ENCODE measurements around the gene AQP6.

Gene AQP6

GRCh38 chr12:49929581-49929980 is 43.2 kb upstream of the AQP6 start:
- ChIA-PET CTCF (interaction anchor here (1.1 to 3.7 kb wide), 4 partner anchors 17 to 62 kb away, joined by 3 to 23 read pairs (median 4); no protein-coding TSS in a partner anchor), POLR2A (no interaction called here)
- Histone ChIP-seq H3K27me3 (replicated peaks in 2 of 5; ENCODE audit: control insufficient read depth in 4 of 5, insufficient read depth in 5 of 5, low read length in 4 of 5) (peaks cover 0 to 8% (median 6%) of the 10 kb centered on the region in 5 experiments), H3K4me3 (ENCODE audit: control insufficient read depth in 1 of 7, extremely low read depth in 1 of 7, insufficient read depth in 4 of 7, low read depth in 2 of 7, low read length in 6 of 7) (no peak overlapping the region), H3K27ac (ENCODE audit: insufficient read depth in 1 of 2, low read depth in 1 of 2, low read length in 2 of 2, poor library complexity in 1 of 2, severe bottlenecking in 2 of 2) (no peak overlapping the region), H3K9me3 (ENCODE audit: control extremely low read depth in 1 of 5, control insufficient read depth in 4 of 5, insufficient read depth in 2 of 5, low read depth in 1 of 5, low read length in 4 of 5) (no peaks in the 10 kb centered on the region), H3K36me3 (ENCODE audit: control insufficient read depth in 4 of 4, insufficient read depth in 4 of 4, low read length in 3 of 4) (no peaks in the 10 kb centered on the region), H3K4me1 (ENCODE audit: control extremely low read depth in 1 of 4, control insufficient read depth in 4 of 4, insufficient read depth in 4 of 4, low read length in 3 of 4) (no peaks in the 10 kb centered on the region)
- WGBS (ENCODE audit: insufficient coverage) = 92% methylated on average over 7 of the region's 7 CpGs
- no peak for DNase-seq

GRCh38 chr12:49930515-49931288 is 42.0 kb upstream of the AQP6 start:
- peak in 2 of 3 donors; percentile 10 to 25 for DNase-seq
- POLR2A ChIA-PET = no interaction called here
- Histone ChIP-seq H3K27ac (ENCODE audit: insufficient read depth in 1 of 2, low read depth in 1 of 2, low read length in 2 of 2, poor library complexity in 1 of 2, severe bottlenecking in 2 of 2) (no peak overlapping the region), H3K27me3 (replicated peaks in 2 of 5; ENCODE audit: control insufficient read depth in 4 of 5, insufficient read depth in 5 of 5, low read length in 4 of 5) (peaks cover 0 to 8% (median 6%) of the 10 kb centered on the region in 5 experiments), H3K9me3 (ENCODE audit: control extremely low read depth in 1 of 5, control insufficient read depth in 4 of 5, insufficient read depth in 2 of 5, low read depth in 1 of 5, low read length in 4 of 5) (no peaks in the 10 kb centered on the region), H3K4me1 (ENCODE audit: control extremely low read depth in 1 of 4, control insufficient read depth in 4 of 4, insufficient read depth in 4 of 4, low read length in 3 of 4) (no peaks in the 10 kb centered on the region), H3K36me3 (ENCODE audit: control insufficient read depth in 4 of 4, insufficient read depth in 4 of 4, low read length in 3 of 4) (no peaks in the 10 kb centered on the region), H3K4me3 (ENCODE audit: control insufficient read depth in 1 of 7, extremely low read depth in 1 of 7, insufficient read depth in 4 of 7, low read depth in 2 of 7, low read length in 6 of 7) (no peak overlapping the region)
- no CpG with 5 or more reads among the region's 3 CpGs for WGBS (ENCODE audit: insufficient coverage)
- CTCF ChIA-PET = interaction anchor here (1.1 to 4.3 kb wide), 4 partner anchors 15 to 62 kb away, joined by 3 to 27 read pairs (median 14); no protein-coding TSS in a partner anchor

GRCh38 chr12:49932023-49932422 is 40.7 kb upstream of the AQP6 start:
- H3K9me3 ChIP-seq (ENCODE audit: control extremely low read depth in 1 of 5, control insufficient read depth in 4 of 5, insufficient read depth in 2 of 5, low read depth in 1 of 5, low read length in 4 of 5) = no peaks in the 10 kb centered on the region
- CTCF ChIA-PET = interaction anchor here (0.7 to 4.3 kb wide), 5 partner anchors 11 to 138 kb away, joined by 3 to 27 read pairs (median 4); no protein-coding TSS in a partner anchor
- no peaks in the 10 kb centered on the region for H3K4me1 ChIP-seq (ENCODE audit: control extremely low read depth in 1 of 4, control insufficient read depth in 4 of 4, insufficient read depth in 4 of 4, low read length in 3 of 4)
- no peak for DNase-seq
- peaks cover 0 to 8% (median 6%) of the 10 kb centered on the region in 5 experiments for H3K27me3 ChIP-seq (replicated peaks in 2 of 5; ENCODE audit: control insufficient read depth in 4 of 5, insufficient read depth in 5 of 5, low read length in 4 of 5)
- H3K27ac ChIP-seq (ENCODE audit: insufficient read depth in 1 of 2, low read depth in 1 of 2, low read length in 2 of 2, poor library complexity in 1 of 2, severe bottlenecking in 2 of 2) = no peak overlapping the region
- WGBS (ENCODE audit: insufficient coverage) = 82% methylated on average over 6 of the region's 7 CpGs
- no peak overlapping the region for H3K4me3 ChIP-seq (ENCODE audit: control insufficient read depth in 1 of 7, extremely low read depth in 1 of 7, insufficient read depth in 4 of 7, low read depth in 2 of 7, low read length in 6 of 7)
- H3K36me3 ChIP-seq (ENCODE audit: control insufficient read depth in 4 of 4, insufficient read depth in 4 of 4, low read length in 3 of 4) = no peaks in the 10 kb centered on the region
- POLR2A ChIA-PET = interaction anchor here (0.6 kb wide), 1 partner anchor 51 kb away, joined by 3 read pairs; no protein-coding TSS in a partner anchor

- no peaks in the 10 kb centered on the region for H3K9me3 ChIP-seq (ENCODE audit: control extremely low read depth in 1 of 5, control insufficient read depth in 4 of 5, insufficient read depth in 2 of 5, low read depth in 1 of 5, low read length in 4 of 5)
- no peak overlapping the region for H3K4me3 ChIP-seq (ENCODE audit: control insufficient read depth in 1 of 7, extremely low read depth in 1 of 7, insufficient read depth in 4 of 7, low read depth in 2 of 7, low read length in 6 of 7)
- POLR2A ChIA-PET = interaction anchor here (0.6 kb wide), 1 partner anchor 51 kb away, joined by 3 read pairs; no protein-coding TSS in a partner anchor
- H3K27me3 ChIP-seq (replicated peaks in 2 of 5; ENCODE audit: control insufficient read depth in 4 of 5, insufficient read depth in 5 of 5, low read length in 4 of 5) = peaks cover 0 to 8% (median 6%) of the 10 kb centered on the region in 5 experiments
- CTCF ChIA-PET = interaction anchor here (1.1 to 4.3 kb wide), 4 partner anchors 10 to 137 kb away, joined by 3 to 27 read pairs (median 4); no protein-coding TSS in a partner anchor
- no peak for DNase-seq
- H3K36me3 ChIP-seq (ENCODE audit: control insufficient read depth in 4 of 4, insufficient read depth in 4 of 4, low read length in 3 of 4) = no peaks in the 10 kb centered on the region
- H3K27ac ChIP-seq (ENCODE audit: insufficient read depth in 1 of 2, low read depth in 1 of 2, low read length in 2 of 2, poor library complexity in 1 of 2, severe bottlenecking in 2 of 2) = no peak overlapping the region
- no peaks in the 10 kb centered on the region for H3K4me1 ChIP-seq (ENCODE audit: control extremely low read depth in 1 of 4, control insufficient read depth in 4 of 4, insufficient read depth in 4 of 4, low read length in 3 of 4)
- WGBS (ENCODE audit: insufficient coverage) = over 99% methylated on average over 6 of the region's 8 CpGs
Measured at GRCh38 chr12:49932533-49933130, 40.1 kb upstream of the AQP6 start.

- peaks cover 0 to 10% (median 6%) of the 10 kb centered on the region in 5 experiments for H3K27me3 ChIP-seq (replicated peaks in 2 of 5; ENCODE audit: control insufficient read depth in 4 of 5, insufficient read depth in 5 of 5, low read length in 4 of 5)
- ChIA-PET POLR2A (no interaction called here), CTCF (interaction anchor here (4.3 kb wide), 1 partner anchor 12 kb away, joined by 27 read pairs; no protein-coding TSS in a partner anchor)
- no peak overlapping the region for H3K4me3 ChIP-seq (ENCODE audit: control insufficient read depth in 1 of 7, extremely low read depth in 1 of 7, insufficient read depth in 4 of 7, low read depth in 2 of 7, low read length in 6 of 7)
- 100% methylated on average over 1 of the region's 5 CpGs for WGBS (ENCODE audit: insufficient coverage)
- H3K9me3 ChIP-seq (ENCODE audit: control extremely low read depth in 1 of 5, control insufficient read depth in 4 of 5, insufficient read depth in 2 of 5, low read depth in 1 of 5, low read length in 4 of 5) = no peaks in the 10 kb centered on the region
- H3K27ac ChIP-seq (ENCODE audit: insufficient read depth in 1 of 2, low read depth in 1 of 2, low read length in 2 of 2, poor library complexity in 1 of 2, severe bottlenecking in 2 of 2) = no peak overlapping the region
- no peaks in the 10 kb centered on the region for H3K4me1 ChIP-seq (ENCODE audit: control extremely low read depth in 1 of 4, control insufficient read depth in 4 of 4, insufficient read depth in 4 of 4, low read length in 3 of 4)
- no peaks in the 10 kb centered on the region for H3K36me3 ChIP-seq (ENCODE audit: control insufficient read depth in 4 of 4, insufficient read depth in 4 of 4, low read length in 3 of 4)
- DNase-seq = no peak
Measured at GRCh38 chr12:49933796-49934195, 39.0 kb upstream of the AQP6 start.

GRCh38 chr12:49934505-49934904 is 38.2 kb upstream of the AQP6 start:
- H3K9me3 ChIP-seq (ENCODE audit: control extremely low read depth in 1 of 5, control insufficient read depth in 4 of 5, insufficient read depth in 2 of 5, low read depth in 1 of 5, low read length in 4 of 5) = no peaks in the 10 kb centered on the region
- peaks cover 0 to 4% (median 2%) of the 10 kb centered on the region in 5 experiments for H3K27me3 ChIP-seq (replicated peaks in 2 of 5; ENCODE audit: control insufficient read depth in 4 of 5, insufficient read depth in 5 of 5, low read length in 4 of 5)
- no peak overlapping the region for H3K27ac ChIP-seq (ENCODE audit: insufficient read depth in 1 of 2, low read depth in 1 of 2, low read length in 2 of 2, poor library complexity in 1 of 2, severe bottlenecking in 2 of 2)
- 100% methylated on average over 2 of the region's 3 CpGs for WGBS (ENCODE audit: insufficient coverage)
- H3K36me3 ChIP-seq (ENCODE audit: control insufficient read depth in 4 of 4, insufficient read depth in 4 of 4, low read length in 3 of 4) = no peaks in the 10 kb centered on the region
- no peak for DNase-seq
- no peaks in the 10 kb centered on the region for H3K4me1 ChIP-seq (ENCODE audit: control extremely low read depth in 1 of 4, control insufficient read depth in 4 of 4, insufficient read depth in 4 of 4, low read length in 3 of 4)
- POLR2A ChIA-PET = no interaction called here
- H3K4me3 ChIP-seq (ENCODE audit: control insufficient read depth in 1 of 7, extremely low read depth in 1 of 7, insufficient read depth in 4 of 7, low read depth in 2 of 7, low read length in 6 of 7) = no peak overlapping the region
- CTCF ChIA-PET = interaction anchor here (4.3 kb wide), 1 partner anchor 11 kb away, joined by 27 read pairs; no protein-coding TSS in a partner anchor
